Naive thymus-derived CD4-positive, alpha-beta T cell (primary cell): ENCODE measurements around the gene ADAMTS17. TPM values are rescaled to one million over a fixed set of nuclear protein-coding genes. Genes with fewer than 3 reads are reported as not detected.

Experiments
- ATAC-seq: fragments of 150-1000 bp; cut with Tn5 transposase; 2 replicates; pipeline ENCODE4 v1.10.0; 2021; ENCODE audit warnings: mild to moderate bottlenecking, moderate library complexity
- CTCF ChIA-PET: fragments of 350-600 bp; sonication (Branson Sonifier 250); formaldehyde crosslinking; loops from one replicate; lab custom pipeline; 2021; ENCODE audit warnings: antibody characterized with exemption; lab: Charles Lee
- POLR2A ChIA-PET: fragments of 350-600 bp; sonication (Branson Sonifier 250); formaldehyde crosslinking; loops from one replicate; lab custom pipeline; 2021; ENCODE audit warnings: antibody characterized with exemption, inconsistent platforms; lab: Charles Lee
- DNase-seq, 9 donors: peaks; one replicate each; pipeline versions ENCODE4 v3.0.0 to v3.0.0-alpha.2; 2020 to 2022; ENCODE audit warnings: mixed read lengths in 1 of 9
- H3K27ac ChIP-seq: one replicate; pipeline ENCODE4 v1.7.0; 2013; ENCODE audit warnings: mild to moderate bottlenecking, low read depth, low read length, moderate library complexity
- H3K27me3 ChIP-seq, 2 donors: one replicate each; pipeline ENCODE4 v1.7.0; 2013; ENCODE audit warnings: low read length in 2 of 2, mild to moderate bottlenecking in 2 of 2, moderate library complexity in 2 of 2; ENCODE audit not compliant: control insufficient read depth in 2 of 2, insufficient read depth in 2 of 2
- H3K36me3 ChIP-seq, 3 experiments: 1 replicate in 2 of 3; 2 replicates in 1 of 3; pipeline ENCODE4 v1.7.0; 2013; ENCODE audit warnings: low read length in 3 of 3, mild to moderate bottlenecking in 3 of 3, moderate library complexity in 1 of 3; ENCODE audit not compliant: insufficient read depth in 3 of 3, control insufficient read depth in 2 of 3
- H3K4me1 ChIP-seq, 2 donors: one replicate each; pipeline ENCODE4 v1.7.0; 2013; ENCODE audit warnings: low read length in 2 of 2, mild to moderate bottlenecking in 2 of 2, moderate library complexity in 1 of 2; ENCODE audit not compliant: control insufficient read depth in 2 of 2, insufficient read depth in 2 of 2
- H3K4me3 ChIP-seq: 2 replicates; pipeline ENCODE4 v1.7.0; 2013; ENCODE audit warnings: mild to moderate bottlenecking, low read length
- H3K9me3 ChIP-seq, 3 experiments: 1 replicate in 2 of 3; 2 replicates in 1 of 3; pipeline ENCODE4 v1.7.0; 2013; ENCODE audit warnings: low read length in 3 of 3; ENCODE audit not compliant: control insufficient read depth in 2 of 3
- H3K27ac Mint-ChIP-seq, 9 donors: one replicate each; pipeline ENCODE4 v1.8.0; 2020 to 2022; ENCODE audit warnings: mixed read lengths in 9 of 9, mild to moderate bottlenecking in 8 of 9, moderate library complexity in 5 of 9, inconsistent platforms in 2 of 9
- H3K27me3 Mint-ChIP-seq, 5 donors: one replicate each; pipeline ENCODE4 v1.8.0; 2021 to 2022; ENCODE audit warnings: mixed read lengths in 5 of 5, mild to moderate bottlenecking in 1 of 5
- H3K36me3 Mint-ChIP-seq, 5 donors: one replicate each; pipeline ENCODE4 v1.8.0; 2020 to 2022; ENCODE audit warnings: mixed read lengths in 5 of 5, mild to moderate bottlenecking in 3 of 5, inconsistent platforms in 1 of 5
- H3K4me1 Mint-ChIP-seq, 7 donors: one replicate each; pipeline ENCODE4 v1.8.0; 2020 to 2022; ENCODE audit warnings: mixed read lengths in 7 of 7, mild to moderate bottlenecking in 3 of 7, inconsistent platforms in 1 of 7
- H3K4me3 Mint-ChIP-seq, 10 donors: one replicate each; pipeline ENCODE4 v1.8.0; 2020 to 2022; ENCODE audit warnings: mild to moderate bottlenecking in 10 of 10, mixed read lengths in 10 of 10, moderate library complexity in 6 of 10, inconsistent platforms in 2 of 10
- H3K9me3 Mint-ChIP-seq, 11 donors: one replicate each; pipeline ENCODE4 v1.8.0; 2020 to 2022; ENCODE audit warnings: mixed read lengths in 11 of 11, mild to moderate bottlenecking in 4 of 11, inconsistent platforms in 1 of 11, moderate library complexity in 1 of 11
- intact Hi-C, 2 donors: fragments of 100-400 bp; cut with micrococcal nuclease; formaldehyde crosslinking; loops; one replicate each; pipeline ENCODE4 v1.15.1; 2023
- polyA plus RNA-seq, 2 donors: library from polyadenylated mRNA; unstranded; fragments of 300-500 nt; fragmentation: Illumina TruSeq; gene quantifications; one replicate each; pipeline ENCODE4 v1.2.3, GENCODE V29; 2021
- total RNA-seq, 6 experiments: library from RNA in 5 of 6; stranded (reverse) in 5 of 6; gene quantifications; 1 replicate in 5 of 6; 2 replicates in 1 of 6; pipeline ENCODE4 v1.2.3 and lab custom pipeline; 2021 to 2026

Gene ADAMTS17
- total and polyA plus RNA-seq, 7 experiments from 2014 or later = 1.5 to 13.5 (median 3.2) TPM

DNA sequence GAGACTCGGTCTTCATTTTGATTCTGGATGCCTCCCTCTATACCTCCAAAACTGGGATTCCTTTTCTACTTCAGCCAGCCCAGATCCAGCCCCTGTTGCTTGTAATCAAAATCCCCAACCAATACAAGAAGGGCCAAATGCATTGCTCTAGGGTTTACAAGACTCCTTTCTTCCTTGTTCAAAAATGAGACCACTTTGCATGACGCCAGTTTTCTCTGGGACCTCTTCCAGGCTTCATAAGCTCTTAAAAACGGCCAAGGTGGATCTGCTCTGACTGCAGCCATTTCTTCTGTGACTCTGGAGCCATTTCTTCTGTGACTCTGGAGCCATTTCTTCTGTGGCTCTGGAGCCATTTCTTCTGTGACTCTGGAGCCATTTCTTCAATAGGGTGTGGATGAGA lies 71.9 kb downstream of the ADAMTS17 start:
- Histone ChIP-seq H3K27ac (no peak overlapping the region), H3K4me3 (no peak overlapping the region), H3K4me1 (no peaks in the 10 kb centered on the region), H3K27me3 (no peaks in the 10 kb centered on the region), H3K9me3 (peaks cover 0 to 8% (median 0%) of the 10 kb centered on the region in 3 experiments), H3K36me3 (no peaks in the 10 kb centered on the region)
- peaks cover 9 to 44% (median 28%) of the 10 kb centered on the region in 11 donors for H3K9me3 Mint-ChIP-seq
- ChIA-PET CTCF (no interaction called here), POLR2A (no interaction called here)
- no peaks in the 10 kb centered on the region for H3K27me3 Mint-ChIP-seq
- ATAC-seq (no peak), DNase-seq (peak in 1 of 9 donors; percentile 3)
- no peak overlapping the region for H3K27ac Mint-ChIP-seq
- peaks cover 0 to 52% (median 45%) of the 10 kb centered on the region in 5 donors for H3K36me3 Mint-ChIP-seq
- intact Hi-C loops = no loop called here
- no peak overlapping the region for H3K4me3 Mint-ChIP-seq
- no peaks in the 10 kb centered on the region for H3K4me1 Mint-ChIP-seq

DNA sequence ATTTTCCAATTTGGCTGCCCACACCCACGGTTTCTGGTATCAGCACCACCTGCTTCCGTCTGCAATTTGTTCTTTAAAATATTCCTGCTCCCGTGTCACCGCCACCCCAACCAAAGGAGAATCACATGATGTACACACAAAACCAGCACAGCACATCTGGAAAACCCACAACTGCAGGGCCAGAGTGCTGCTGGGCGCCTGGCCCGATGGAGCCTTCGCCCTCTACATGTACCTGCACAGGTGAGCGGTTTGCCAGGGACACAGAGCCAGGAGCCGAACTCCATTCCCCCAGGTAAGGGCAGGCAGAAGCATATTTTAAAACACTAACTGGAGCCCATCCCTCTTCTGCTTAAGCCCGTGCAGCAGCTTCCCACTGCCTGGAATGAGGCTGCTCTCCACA lies 75.6 kb downstream of the ADAMTS17 start:
- peaks cover 0 to 29% (median 18%) of the 10 kb centered on the region in 5 donors for H3K36me3 Mint-ChIP-seq
- H3K4me1 Mint-ChIP-seq = no peaks in the 10 kb centered on the region
- peaks cover 0 to 10% (median 4%) of the 10 kb centered on the region in 11 donors for H3K9me3 Mint-ChIP-seq
- Histone ChIP-seq H3K27me3 (no peaks in the 10 kb centered on the region), H3K9me3 (no peaks in the 10 kb centered on the region), H3K36me3 (no peaks in the 10 kb centered on the region), H3K4me3 (no peak overlapping the region), H3K4me1 (no peaks in the 10 kb centered on the region), H3K27ac (no peak overlapping the region)
- ATAC-seq (no peak), DNase-seq (no peak)
- no peak overlapping the region for H3K4me3 Mint-ChIP-seq
- intact Hi-C loops = no loop called here
- ChIA-PET POLR2A (no interaction called here), CTCF (no interaction called here)
- H3K27me3 Mint-ChIP-seq = no peaks in the 10 kb centered on the region
- H3K27ac Mint-ChIP-seq = peak overlapping the region in 1 of 9 donors; percentile 67

DNA sequence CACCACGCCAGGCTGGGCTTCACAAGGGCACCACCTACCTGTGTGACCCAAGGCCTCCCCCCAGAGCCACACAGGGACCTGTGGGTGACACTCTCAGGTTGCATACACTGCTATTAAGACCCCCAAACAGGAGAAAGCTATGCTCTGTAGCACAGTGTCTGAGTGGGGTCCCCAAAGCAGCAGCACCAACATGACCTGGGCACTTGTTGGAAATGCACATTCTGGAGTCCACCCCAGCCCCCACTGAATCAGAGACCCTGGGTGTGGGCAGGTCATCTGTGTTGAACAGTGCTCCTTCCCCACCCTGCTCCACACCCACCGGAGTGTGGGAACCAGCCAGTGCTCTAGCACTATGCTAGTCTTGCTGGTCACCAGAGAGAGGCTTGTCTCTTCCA lies 76.1 kb downstream of the ADAMTS17 start:
- peaks cover 0 to 6% (median under 1%) of the 10 kb centered on the region in 11 donors for H3K9me3 Mint-ChIP-seq
- H3K27ac Mint-ChIP-seq = no peak overlapping the region
- no peaks in the 10 kb centered on the region for H3K27me3 ChIP-seq
- DNase-seq = no peak
- no peaks in the 10 kb centered on the region for H3K36me3 ChIP-seq
- no peaks in the 10 kb centered on the region for H3K4me1 Mint-ChIP-seq
- peaks cover 0 to 30% (median 19%) of the 10 kb centered on the region in 5 donors for H3K36me3 Mint-ChIP-seq
- no peaks in the 10 kb centered on the region for H3K4me1 ChIP-seq
- intact Hi-C loops = no loop called here
- H3K4me3 Mint-ChIP-seq = no peak overlapping the region
- no peak overlapping the region for H3K27ac ChIP-seq
- H3K9me3 ChIP-seq = no peaks in the 10 kb centered on the region
- ATAC-seq = peak; percentile 22
- no peak overlapping the region for H3K4me3 ChIP-seq
- no peaks in the 10 kb centered on the region for H3K27me3 Mint-ChIP-seq
- ChIA-PET CTCF (no interaction called here), POLR2A (no interaction called here)

DNA sequence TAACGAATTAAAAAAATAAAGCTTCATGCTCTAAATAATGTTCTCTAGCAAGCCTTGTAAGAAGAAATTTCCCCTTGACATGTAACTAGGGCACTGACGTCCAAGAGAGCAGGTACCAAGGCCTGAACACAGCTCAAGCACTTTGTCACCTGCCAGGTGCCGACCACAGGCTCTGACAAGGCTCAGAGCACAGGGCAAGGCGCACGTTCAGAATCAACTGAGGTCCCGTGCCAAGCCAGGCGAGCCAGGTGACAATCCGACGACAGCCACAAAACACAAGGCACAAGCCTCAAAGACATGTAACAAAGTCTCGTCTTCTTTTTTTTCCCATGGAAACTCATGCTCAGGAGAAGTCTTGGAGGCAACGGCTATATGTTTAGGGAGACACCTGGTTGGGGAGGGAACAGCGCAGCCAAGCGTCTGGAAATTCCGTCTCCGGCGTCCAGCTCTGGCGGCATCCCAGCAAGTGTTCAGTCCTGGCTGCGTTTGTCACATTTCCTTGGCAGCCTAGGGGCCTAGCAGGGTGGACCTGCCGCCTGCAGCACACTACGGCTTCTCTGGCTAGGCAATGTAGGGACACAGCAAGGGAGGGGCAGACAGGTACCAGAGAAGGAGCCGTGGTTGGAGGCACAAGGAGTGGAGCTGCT lies 76.7 kb downstream of the ADAMTS17 start:
- Mint-ChIP-seq H3K27me3 (no peaks in the 10 kb centered on the region), H3K4me3 (no peak overlapping the region), H3K27ac (no peak overlapping the region), H3K9me3 (peaks cover 0 to 5% (median 0%) of the 10 kb centered on the region in 11 donors), H3K36me3 (peaks cover 0 to 31% (median 20%) of the 10 kb centered on the region in 5 donors), H3K4me1 (no peaks in the 10 kb centered on the region)
- ATAC-seq (no peak), DNase-seq (no peak)
- Histone ChIP-seq H3K4me3 (no peak overlapping the region), H3K27ac (no peak overlapping the region), H3K27me3 (no peaks in the 10 kb centered on the region), H3K9me3 (no peaks in the 10 kb centered on the region), H3K4me1 (no peaks in the 10 kb centered on the region), H3K36me3 (no peaks in the 10 kb centered on the region)
- POLR2A ChIA-PET = interaction anchor here (0.6 kb wide), 1 partner anchor 1033 kb away, joined by 3 read pairs; no protein-coding TSS in a partner anchor
- CTCF ChIA-PET = no interaction called here
- intact Hi-C loops = no loop called here

DNA sequence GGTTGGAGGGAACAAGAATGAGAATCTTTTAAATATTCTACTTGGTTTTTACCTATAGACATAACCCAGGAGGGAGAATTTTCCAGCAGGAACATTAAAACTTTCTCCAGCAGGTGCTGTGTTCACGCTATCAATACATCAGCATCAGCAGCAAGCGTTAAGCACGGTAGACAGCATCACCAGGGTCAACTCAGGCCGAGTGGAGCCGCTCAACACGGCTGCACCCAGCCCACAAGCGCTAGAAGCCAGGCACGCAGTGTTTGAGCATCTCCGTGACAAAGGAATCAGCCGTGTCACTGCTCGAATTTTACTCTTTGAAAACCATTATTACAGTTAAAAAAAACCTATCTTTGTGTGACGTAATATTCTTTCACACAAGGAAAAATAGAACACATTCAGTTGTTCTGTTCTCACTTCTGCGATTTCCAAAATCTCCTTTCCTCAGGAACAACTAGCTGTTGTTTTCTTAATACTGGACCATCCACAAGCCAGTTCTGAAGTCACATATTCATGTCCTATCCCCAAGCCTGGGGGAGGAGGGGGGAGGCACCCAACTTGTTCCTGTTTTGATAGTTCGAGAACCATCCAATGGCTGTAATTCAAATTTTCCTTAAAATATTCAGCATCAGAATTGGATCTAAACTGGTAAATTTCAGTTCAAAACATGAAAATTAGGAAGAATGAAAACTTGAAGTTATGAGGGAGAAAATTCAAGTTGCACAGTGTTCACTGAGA lies 77.9 kb downstream of the ADAMTS17 start:
- Histone ChIP-seq H3K4me1 (no peaks in the 10 kb centered on the region), H3K27me3 (no peaks in the 10 kb centered on the region), H3K9me3 (no peaks in the 10 kb centered on the region), H3K4me3 (no peak overlapping the region), H3K36me3 (no peaks in the 10 kb centered on the region), H3K27ac (no peak overlapping the region)
- no peak for DNase-seq
- no peak for ATAC-seq
- Mint-ChIP-seq H3K4me3 (no peak overlapping the region), H3K27me3 (no peaks in the 10 kb centered on the region), H3K36me3 (peaks cover 0 to 34% (median 14%) of the 10 kb centered on the region in 5 donors), H3K9me3 (peaks cover 0 to 2% (median 0%) of the 10 kb centered on the region in 11 donors), H3K4me1 (no peaks in the 10 kb centered on the region), H3K27ac (no peak overlapping the region)
- CTCF ChIA-PET = no interaction called here
- POLR2A ChIA-PET = no interaction called here
- intact Hi-C loops = no loop called here

DNA sequence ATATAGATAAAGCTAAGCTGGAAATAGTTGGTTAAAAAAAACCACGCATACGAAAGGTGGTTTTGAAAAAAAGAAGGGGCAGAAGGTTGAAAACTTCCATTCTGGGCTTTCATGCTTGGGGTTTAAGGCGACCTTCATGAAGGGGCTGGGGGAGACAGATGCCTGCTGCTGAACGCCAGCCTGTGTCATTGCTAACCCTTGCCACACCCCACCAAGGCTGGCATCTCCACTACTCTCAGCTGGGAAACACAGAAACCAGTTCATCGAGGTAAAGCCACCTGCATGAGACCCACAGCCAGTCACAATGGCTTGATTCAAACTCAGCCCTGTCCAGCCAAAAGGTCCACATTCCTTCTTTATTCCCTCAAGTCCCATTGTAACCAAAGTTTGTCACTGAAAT lies 78.7 kb downstream of the ADAMTS17 start:
- Histone ChIP-seq H3K9me3 (no peaks in the 10 kb centered on the region), H3K36me3 (no peaks in the 10 kb centered on the region), H3K27me3 (no peaks in the 10 kb centered on the region), H3K4me3 (no peak overlapping the region), H3K27ac (no peak overlapping the region), H3K4me1 (no peaks in the 10 kb centered on the region)
- ATAC-seq (no peak), DNase-seq (no peak)
- no peak overlapping the region for H3K4me3 Mint-ChIP-seq
- ChIA-PET POLR2A (no interaction called here), CTCF (no interaction called here)
- H3K27ac Mint-ChIP-seq = no peak overlapping the region
- H3K9me3 Mint-ChIP-seq = peaks cover 0 to 3% (median 0%) of the 10 kb centered on the region in 11 donors
- H3K36me3 Mint-ChIP-seq = peaks cover 0 to 34% (median 22%) of the 10 kb centered on the region in 5 donors
- no peaks in the 10 kb centered on the region for H3K4me1 Mint-ChIP-seq
- H3K27me3 Mint-ChIP-seq = no peaks in the 10 kb centered on the region
- intact Hi-C loops = no loop called here
